ENCODE data around the gene DUSP5. TPM values are rescaled to one million over a fixed set of nuclear protein-coding genes. Genes with fewer than 3 reads are reported as not detected.
A peak's percentile ranks its signal among the peaks of the same experiment; 100 is the strongest.
"Not testable (repeated sequence)": the region's sequence is repeated elsewhere in the genome, so short reads cannot be mapped to it uniquely, and the experiment has no call there.

Gene DUSP5
- total RNA-seq, 1 donor from 2014 or later = 16.3 TPM

- Mint-ChIP-seq H3K27me3 (peaks cover 17% of the 10 kb centered on the region), H3K27ac (peak overlapping the region; percentile 75), H3K4me3 (peak overlapping the region; percentile 64), H3K9me3 (no peaks in the 10 kb centered on the region), H3K4me1 (ENCODE audit: unreplicated experiment) (peaks cover 4% of the 10 kb centered on the region), H3K36me3 (no peaks in the 10 kb centered on the region)
- DNase-seq (ENCODE audit: extremely low spot score, unreplicated experiment) = peak; percentile 74
- no peak for TF ChIP-seq CTCF (conservative IDR thresholded peaks at IDR 0.05)
Measured at GRCh38 chr10:110530131-110530831, 32.6 kb downstream of the DUSP5 start.

GRCh38 chr10:110531687-110532086 lies 34.0 kb downstream of the DUSP5 start:
- no peak overlapping the region for H3K4me3 Mint-ChIP-seq
- H3K36me3 Mint-ChIP-seq = no peaks in the 10 kb centered on the region
- H3K27me3 Mint-ChIP-seq = peaks cover 19% of the 10 kb centered on the region
- DNase-seq (ENCODE audit: extremely low spot score, unreplicated experiment) = no peak
- H3K4me1 Mint-ChIP-seq (ENCODE audit: unreplicated experiment) = peaks cover 8% of the 10 kb centered on the region
- no peak overlapping the region for H3K27ac Mint-ChIP-seq
- TF ChIP-seq CTCF (conservative IDR thresholded peaks at IDR 0.05) = no peak
- H3K9me3 Mint-ChIP-seq = no peaks in the 10 kb centered on the region

GRCh38 chr10:110532628-110533027 lies 34.9 kb downstream of the DUSP5 start:
- H3K36me3 Mint-ChIP-seq; H3K4me1 Mint-ChIP-seq (ENCODE audit: unreplicated experiment); H3K27ac Mint-ChIP-seq; H3K4me3 Mint-ChIP-seq; DNase-seq (ENCODE audit: extremely low spot score, unreplicated experiment); H3K9me3 Mint-ChIP-seq: not testable (repeated sequence)
- H3K27me3 Mint-ChIP-seq = peaks cover 19% of the 10 kb centered on the region

- H3K4me3 Mint-ChIP-seq = no peak overlapping the region
- no peaks in the 10 kb centered on the region for H3K9me3 Mint-ChIP-seq
- DNase-seq (ENCODE audit: extremely low spot score, unreplicated experiment) = no peak
- H3K36me3 Mint-ChIP-seq = no peaks in the 10 kb centered on the region
- H3K4me1 Mint-ChIP-seq (ENCODE audit: unreplicated experiment) = peaks cover 8% of the 10 kb centered on the region
- no peak overlapping the region for H3K27ac Mint-ChIP-seq
- peaks cover 19% of the 10 kb centered on the region for H3K27me3 Mint-ChIP-seq
- TF ChIP-seq CTCF (conservative IDR thresholded peaks at IDR 0.05) = no peak
Measured at GRCh38 chr10:110533149-110533548, 35.4 kb downstream of the DUSP5 start.

GRCh38 chr10:110534571-110534970 lies 36.9 kb downstream of the DUSP5 start:
- no peak overlapping the region for H3K27ac Mint-ChIP-seq
- H3K4me1 Mint-ChIP-seq (ENCODE audit: unreplicated experiment) = peaks cover 8% of the 10 kb centered on the region
- no peaks in the 10 kb centered on the region for H3K9me3 Mint-ChIP-seq
- H3K36me3 Mint-ChIP-seq = no peaks in the 10 kb centered on the region
- DNase-seq (ENCODE audit: extremely low spot score, unreplicated experiment) = no peak
- no peak for TF ChIP-seq CTCF (conservative IDR thresholded peaks at IDR 0.05)
- peaks cover 19% of the 10 kb centered on the region for H3K27me3 Mint-ChIP-seq
- H3K4me3 Mint-ChIP-seq = no peak overlapping the region

GRCh38 chr10:110535958-110536891 lies 38.5 kb downstream of the DUSP5 start:
- no peaks in the 10 kb centered on the region for H3K36me3 Mint-ChIP-seq
- no peak overlapping the region for H3K27ac Mint-ChIP-seq
- no peak for TF ChIP-seq CTCF (conservative IDR thresholded peaks at IDR 0.05)
- H3K9me3 Mint-ChIP-seq = no peaks in the 10 kb centered on the region
- peaks cover 8% of the 10 kb centered on the region for H3K27me3 Mint-ChIP-seq
- peaks cover 8% of the 10 kb centered on the region for H3K4me1 Mint-ChIP-seq (ENCODE audit: unreplicated experiment)
- DNase-seq (ENCODE audit: extremely low spot score, unreplicated experiment) = no peak
- no peak overlapping the region for H3K4me3 Mint-ChIP-seq
